HG03064 (cell line): ENCODE measurements around the gene S100A5.

Source experiments
- ATAC-seq: cut with Tn5 transposase; IDR thresholded peaks from one replicate; pipeline ENCODE4 v1.9.1; 2021; ENCODE audit warnings: low read depth; ENCODE audit not compliant: unreplicated experiment

The S100A5 gene

DNA sequence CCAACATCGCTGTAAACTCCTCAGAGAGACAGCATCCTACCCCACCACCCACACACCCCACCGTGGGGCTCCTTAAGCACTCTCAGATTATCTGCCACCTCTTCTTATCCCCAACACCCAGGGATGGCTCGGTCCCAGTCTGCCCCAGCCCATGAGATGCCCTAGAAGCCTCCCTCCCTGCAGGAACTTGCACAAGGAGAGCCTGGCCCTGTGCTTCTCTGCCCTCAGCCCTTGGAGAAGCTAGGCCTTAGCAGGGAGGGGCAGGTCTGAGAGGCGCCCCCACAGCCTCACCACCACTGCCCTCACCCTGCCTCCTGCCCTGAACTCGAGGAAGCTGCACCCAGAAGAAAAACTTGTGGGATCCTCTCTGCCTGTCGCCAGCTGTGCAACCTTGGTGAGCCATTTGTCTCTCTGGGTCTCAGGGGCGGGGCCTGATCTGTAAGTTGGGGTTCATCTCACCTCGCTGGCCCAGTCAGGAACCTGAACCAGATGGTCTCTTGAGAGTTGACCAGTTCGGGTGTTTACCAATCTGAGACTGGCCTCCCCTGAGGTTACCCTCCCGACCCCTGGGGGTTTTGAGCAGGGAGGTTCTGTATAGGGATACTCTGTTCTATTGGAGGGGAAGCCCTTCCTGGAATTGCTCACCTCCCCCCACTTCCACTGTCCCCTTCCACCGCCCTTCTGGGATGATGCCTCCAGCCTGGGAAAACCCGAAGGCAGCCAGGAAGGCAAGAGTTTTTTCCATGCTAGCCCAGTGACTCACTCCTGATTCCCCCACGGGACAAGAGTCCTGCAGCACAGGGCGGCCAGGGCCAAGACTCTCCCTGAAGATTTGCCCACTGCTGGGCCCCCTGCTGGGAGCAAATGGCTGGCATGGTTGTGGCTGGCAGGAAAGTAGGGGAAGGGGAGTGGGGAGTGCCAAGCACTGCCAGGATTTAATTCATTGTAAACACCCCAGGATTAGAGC is 8.3 kb upstream of the S100A5 start, which contains the start of gene S100A3:
Gene S100A3 (minus strand): TSS at position 537 of the 967 bp plus-strand sequence. CDS start 773 bp downstream, outside the sequence.
- no peak for ATAC-seq

GRCh38 chr1:153547560-153548551 is 7.1 kb upstream of the S100A5 start:
- no peak for ATAC-seq

- ATAC-seq: no peak
These were observed 6.2 kb upstream of the S100A5 start for GRCh38 chr1:153546796-153547559.

DNA sequence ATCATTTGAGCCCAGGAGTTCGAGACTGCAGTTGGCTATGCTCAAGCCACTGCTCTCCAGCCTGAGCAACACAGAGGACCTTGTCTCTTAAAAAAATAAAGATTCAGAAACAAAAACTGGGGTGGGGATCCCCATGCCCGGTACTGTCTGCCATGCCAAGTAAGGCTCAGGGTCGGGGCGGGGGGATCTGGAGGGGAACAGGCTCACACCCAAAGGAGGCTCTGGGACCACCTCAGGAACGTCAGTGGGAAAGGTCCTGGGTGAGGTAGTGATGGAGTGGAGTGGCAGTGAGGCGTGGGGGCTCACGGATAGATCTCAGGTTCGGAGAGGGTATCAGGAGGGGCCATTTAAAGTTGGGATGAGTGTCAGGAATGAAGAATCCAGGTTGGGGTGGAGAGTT is 5.6 kb upstream of the S100A5 start:
- ATAC-seq: no peak

- no peak for ATAC-seq
These were observed 4.6 kb upstream of the S100A5 start, which contains the start of gene S100A4 for GRCh38 chr1:153545067-153546055. Gene S100A4, minus strand, starts transcription at chr1:153545806. Its CDS starts 1,012 bp downstream, at chr1:153544794.

DNA sequence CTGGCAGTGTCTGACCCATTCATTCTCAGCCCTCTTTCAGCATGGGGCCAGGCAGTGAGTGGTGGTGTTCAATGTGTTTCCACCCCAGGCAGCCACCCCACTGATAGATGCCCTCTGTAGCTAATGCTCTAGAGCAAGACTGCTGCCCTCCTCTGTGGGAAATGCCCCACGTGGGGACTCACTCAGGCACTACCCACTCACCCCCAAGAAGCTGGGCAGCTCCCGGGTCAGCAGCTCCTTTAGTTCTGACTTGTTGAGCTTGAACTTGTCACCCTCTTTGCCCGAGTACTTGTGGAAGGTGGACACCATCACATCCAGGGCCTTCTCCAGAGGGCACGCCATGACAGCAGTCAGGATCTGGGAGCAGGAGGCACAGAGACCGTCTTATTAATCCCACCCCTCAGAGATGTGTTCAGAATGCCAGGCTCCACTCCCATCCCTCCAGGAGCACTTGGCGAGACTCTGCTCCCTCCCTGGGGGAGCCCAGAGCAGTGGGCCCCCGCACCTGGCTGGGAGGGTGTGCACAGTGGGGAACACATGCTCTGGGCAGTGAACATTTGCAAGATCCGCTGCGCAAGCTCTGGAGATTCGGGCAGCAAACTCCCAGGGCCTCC is 3.8 kb upstream of the S100A5 start:
- ATAC-seq: no peak

DNA sequence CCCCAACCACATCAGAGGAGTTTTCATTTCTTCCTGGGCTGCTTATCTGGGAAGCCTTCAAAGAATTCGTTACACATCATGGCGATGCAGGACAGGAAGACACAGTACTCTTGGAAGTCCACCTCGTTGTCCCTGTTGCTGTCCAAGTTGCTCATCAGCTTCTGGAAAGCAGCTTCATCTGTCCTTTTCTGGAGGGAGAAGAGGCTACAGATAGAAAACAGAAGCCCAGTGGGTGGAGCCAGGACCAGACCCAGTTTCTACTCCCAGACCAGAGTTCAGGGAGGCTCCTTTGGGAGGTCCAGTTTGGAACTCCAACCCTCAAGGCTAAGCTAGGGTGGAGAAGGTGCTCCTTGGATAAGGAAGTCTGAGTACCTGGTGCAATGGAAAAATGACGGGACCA is 3.0 kb upstream of the S100A5 start:
- ATAC-seq: no peak

DNA sequence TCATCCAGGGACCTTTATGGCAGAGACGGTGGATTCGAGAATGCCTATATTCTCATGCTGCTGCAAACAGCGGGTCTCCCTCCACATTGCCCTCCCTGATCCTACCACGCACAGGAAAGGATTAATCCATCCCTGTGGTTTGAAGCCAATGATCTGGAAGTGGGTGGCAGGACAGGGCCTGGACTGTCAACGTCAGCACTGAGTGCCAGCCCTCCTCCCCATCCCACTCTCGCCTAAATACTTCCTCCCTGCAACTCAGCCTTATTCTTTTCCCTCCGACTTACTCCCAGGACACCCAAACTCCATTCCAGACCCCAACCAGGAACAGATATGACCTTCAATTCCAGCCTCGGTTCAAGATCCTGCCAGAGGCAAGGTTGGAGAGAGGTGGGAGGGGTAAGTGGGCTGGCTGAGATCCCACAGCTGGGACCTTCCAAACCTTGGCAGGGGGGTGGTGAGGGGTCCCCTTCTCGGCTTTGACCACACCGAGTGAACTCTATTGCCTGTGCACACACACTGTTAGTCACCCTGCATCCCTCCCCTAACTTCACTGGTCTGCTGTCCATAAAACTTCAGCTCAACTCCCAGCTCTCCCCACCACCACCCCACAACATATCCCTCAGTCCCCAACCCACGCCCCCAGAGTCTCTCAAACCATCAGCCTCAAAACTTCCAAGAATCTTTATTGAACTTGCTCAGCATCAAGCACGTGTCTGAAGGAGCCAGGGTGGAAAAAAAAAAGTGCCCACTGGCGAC is 2.4 kb upstream of the S100A5 start:
- no peak for ATAC-seq

- no peak for ATAC-seq
These were observed 1.2 kb upstream of the S100A5 start for GRCh38 chr1:153541641-153542590.

DNA sequence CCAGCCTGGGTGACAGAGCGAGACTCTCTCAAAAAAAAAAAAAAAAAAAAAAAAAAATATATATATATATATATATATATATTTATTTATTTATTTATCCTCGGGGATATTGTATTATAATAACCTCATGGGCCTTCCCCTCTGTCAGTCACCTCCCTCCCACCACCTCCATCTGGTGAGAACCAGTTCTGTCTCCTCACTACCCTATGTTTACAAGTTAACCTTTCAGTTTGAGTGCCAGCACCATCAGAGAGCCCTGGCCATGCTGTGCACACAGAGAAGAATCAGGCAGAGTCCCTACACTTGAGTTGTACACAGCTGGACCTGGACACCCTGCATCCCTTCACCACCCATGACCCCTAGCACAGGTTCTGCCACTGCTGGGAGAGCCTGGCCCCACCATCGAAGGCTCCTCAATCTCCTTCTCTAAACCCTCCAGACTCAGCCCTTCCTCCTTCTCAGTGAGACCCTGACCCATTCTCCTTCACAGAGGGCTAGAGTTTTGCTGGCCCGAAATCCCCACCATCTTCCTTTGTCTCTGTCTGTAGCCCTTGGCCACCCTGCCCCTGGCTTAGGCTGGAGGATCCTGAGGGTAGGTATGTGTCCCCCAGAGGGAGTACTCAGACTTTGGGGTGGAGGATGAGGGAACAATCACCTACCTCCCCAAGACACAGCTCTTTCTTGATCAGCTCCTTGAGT is 1.2 kb downstream of the S100A5 start:
- no peak for ATAC-seq

DNA sequence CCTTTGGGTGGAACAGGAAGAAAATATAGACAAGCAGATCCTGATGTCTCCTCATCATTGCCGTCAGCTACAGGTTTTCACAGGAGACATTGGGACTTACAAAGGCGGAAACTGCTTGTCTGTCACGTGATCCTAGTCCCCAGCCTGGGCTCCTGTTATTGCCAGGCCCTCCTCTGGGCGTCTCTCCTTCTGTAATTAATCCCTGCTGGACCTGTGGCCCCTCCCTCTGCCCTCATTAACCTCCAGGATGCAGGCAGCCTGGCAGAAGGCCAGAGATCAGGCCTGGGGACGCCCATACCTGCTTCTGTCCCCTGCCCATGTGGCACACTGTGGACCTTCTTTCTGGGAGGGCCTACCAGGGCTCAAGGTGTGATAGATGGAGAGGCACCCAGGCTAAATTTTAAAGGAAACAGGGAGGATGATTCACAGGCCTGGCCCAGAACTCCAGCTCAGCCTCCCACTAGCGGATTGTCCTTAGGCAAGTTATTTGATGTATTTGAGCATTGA is 2.4 kb downstream of the S100A5 start:
- ATAC-seq: no peak

DNA sequence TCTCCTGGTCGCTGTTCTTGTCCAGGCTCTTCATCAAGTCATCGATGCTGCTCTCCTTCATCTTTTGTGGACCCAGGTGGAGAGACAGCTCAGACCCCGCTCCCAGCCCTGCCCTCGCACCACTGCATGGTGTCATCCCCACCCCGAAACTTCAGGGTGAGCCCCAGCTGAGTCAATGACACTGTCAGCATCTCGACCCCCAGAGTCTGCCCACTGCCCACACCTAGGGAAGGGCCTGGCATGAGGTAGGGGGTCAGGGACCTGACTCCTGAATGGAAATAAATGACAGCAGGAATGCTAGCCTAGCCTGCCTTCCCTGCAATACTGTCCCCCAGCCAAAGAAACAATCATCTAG is 3.4 kb downstream of the S100A5 start:
- no peak for ATAC-seq

GRCh38 chr1:153536671-153537375 is 3.9 kb downstream of the S100A5 start:
- ATAC-seq: no peak

DNA sequence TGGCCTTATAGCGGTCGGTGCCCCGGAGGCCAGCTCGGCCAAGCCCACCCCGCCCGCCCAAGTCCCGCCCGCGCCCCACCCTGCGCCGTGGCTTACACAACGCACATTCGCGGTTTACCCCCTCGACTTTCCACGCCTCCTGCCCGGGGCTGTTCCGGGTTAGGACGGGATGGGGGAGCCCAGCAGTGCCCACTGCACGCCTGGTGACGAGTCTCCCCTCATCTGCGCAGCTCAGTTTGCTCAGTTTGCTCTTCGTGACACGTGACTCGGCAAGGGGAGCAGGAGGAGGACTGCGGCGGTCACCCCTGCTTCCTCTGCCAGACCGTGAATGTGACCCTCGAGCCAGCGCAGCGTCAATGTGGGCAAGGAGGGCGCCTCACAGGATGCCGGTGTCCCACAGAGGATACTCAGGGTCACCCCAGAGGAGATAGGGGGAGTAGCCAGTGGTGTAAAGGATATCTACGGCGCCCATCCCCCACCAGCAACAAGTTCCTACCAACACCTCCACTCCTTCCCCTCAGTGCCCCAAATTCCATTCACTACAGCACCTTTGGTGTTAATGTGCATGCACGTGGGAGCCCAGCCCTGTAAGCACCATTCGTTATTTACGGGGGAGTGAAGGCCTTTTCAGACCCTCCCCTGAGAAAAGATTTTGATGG is 4.6 kb downstream of the S100A5 start:
- no peak for ATAC-seq
